Spleen (tissue), 11 donors: ENCODE results near the gene TDRD6. TPM values are rescaled to one million over a fixed set of nuclear protein-coding genes. Genes with fewer than 3 reads are reported as not detected.

Experiments used
- DNase-seq: peaks from one replicate; pipeline ENCODE4 v3.0.0-alpha.2; 2020
- H3K27ac ChIP-seq, 8 donors: fragments of 200-600 bp; sonication (generic) in 7 of 8; 1 replicate in 4 of 8; 2 replicates in 4 of 8; pipeline versions ENCODE4 v1.5.0 to v1.8.0; 2016 to 2021; ENCODE audit warnings: inconsistent platforms in 4 of 8, mild to moderate bottlenecking in 4 of 8, moderate library complexity in 1 of 8
- H3K27me3 ChIP-seq, 7 donors: fragments of 200-600 bp; sonication (generic) in 6 of 7; replicated peaks in 1 of 7; 1 replicate in 4 of 7; 2 replicates in 3 of 7; pipeline versions ENCODE4 v1.5.0 to v1.8.0; 2016 to 2021; ENCODE audit warnings: inconsistent platforms in 3 of 7, mild to moderate bottlenecking in 1 of 7
- H3K36me3 ChIP-seq, 6 donors: fragments of 200-600 bp; sonication (generic) in 5 of 6; 1 replicate in 4 of 6; 2 replicates in 2 of 6; pipeline versions ENCODE4 v1.5.0 to v1.8.0; 2016 to 2021; ENCODE audit warnings: inconsistent platforms in 2 of 6
- H3K4me1 ChIP-seq, 6 donors: fragments of 200-600 bp; sonication (generic) in 5 of 6; 1 replicate in 3 of 6; 2 replicates in 3 of 6; pipeline versions ENCODE4 v1.5.0 to v1.8.0; 2016 to 2021; ENCODE audit warnings: inconsistent platforms in 3 of 6
- H3K4me3 ChIP-seq, 8 donors: fragments of 200-600 bp; sonication (generic) in 7 of 8; 1 replicate in 4 of 8; 2 replicates in 4 of 8; pipeline versions ENCODE4 v1.5.0 to v1.8.0; 2016 to 2021; ENCODE audit warnings: inconsistent platforms in 4 of 8, mild to moderate bottlenecking in 4 of 8, moderate library complexity in 2 of 8
- H3K9me3 ChIP-seq, 8 donors: fragments of 200-600 bp; sonication (generic) in 7 of 8; 1 replicate in 4 of 8; 2 replicates in 4 of 8; pipeline versions ENCODE4 v1.5.0 to v1.8.0; 2016 to 2021; ENCODE audit warnings: inconsistent platforms in 4 of 8
- POLR2A ChIP-seq, 3 donors: fragments of 450-650 bp; IDR thresholded peaks; one replicate each; pipeline ENCODE4 v1.5.1; 2017; ENCODE audit warnings: antibody characterized with exemption in 3 of 3, mild to moderate bottlenecking in 1 of 3
- POLR2AphosphoS5 ChIP-seq, 3 donors: sonication (generic); formaldehyde crosslinking; IDR thresholded peaks; one replicate each; pipeline ENCODE4 v1.5.1; 2017; ENCODE audit warnings: antibody characterized with exemption in 3 of 3
- WGBS, 5 donors: extraction: QIAGEN DNeasy Blood & Tissue Kit in 3 of 5; methylation state at CpG; one replicate each; pipeline versions ENCODE4 v1.1.5 to v1.1.7; 2013 to 2018; 5-methylcytosine and 5-hydroxymethylcytosine counted together
- intact Hi-C: fragments of 100-400 bp; cut with DNase I; formaldehyde crosslinking; loops from one replicate; pipeline ENCODE4 v1.15.0; 2023; ENCODE audit warnings: low total_unique reads
- polyA plus RNA-seq, 3 donors: library from polyadenylated mRNA; stranded (reverse); fragments of 200-250 nt; gene quantifications; one replicate each; pipeline ENCODE4 v1.2.1, GENCODE V29; 2013
- total RNA-seq, 7 donors: library from RNA; depleted of rRNA in 3 of 7; stranded (reverse); fragments of >200 nt in 3 of 7; fragmentation: NEBNext Ultra II Directional in 4 of 7; extraction: Animal tissue kit (Norgen Biotek cat#: 25700) in 4 of 7; gene quantifications; one replicate each; pipeline versions ENCODE4 v1.1.0 to v1.2.1, GENCODE V29; 2016 to 2021
- TF ChIP-seq, protein P1 (sequence below), 11 experiments: fragments of 200-600 bp in 7 of 11; fragments of 450-650 bp in 4 of 11; sonication (generic) in 4 of 11; IDR thresholded peaks in 8 of 11; conservative IDR thresholded peaks in 3 of 11; 1 replicate in 7 of 11; 2 replicates in 4 of 11; pipeline versions ENCODE4 v1.4.0 to v1.8.0; 2016 to 2021; ENCODE audit warnings: antibody characterized with exemption in 11 of 11, inconsistent platforms in 4 of 11, mild to moderate bottlenecking in 1 of 11
- donor health status: healthy with polysubstance abuse.
- donor health status: DM: no; HTN: no; CAD: no; lungs with moderate emphysema.
- donor health status: DM: no; HTN: no; CAD: no.
- donor health status: Bipolar disorder and iron deficiency.
- donor health status: healthy.
- donor health status: DM: no; HTN: no; CAD: no.
- donor health status: DM: yes; HTN: yes; CAD: no.

Gene TDRD6
- total and polyA plus RNA-seq, 10 donors = 0.09 to 0.98 (median 0.26) TPM

DNA sequence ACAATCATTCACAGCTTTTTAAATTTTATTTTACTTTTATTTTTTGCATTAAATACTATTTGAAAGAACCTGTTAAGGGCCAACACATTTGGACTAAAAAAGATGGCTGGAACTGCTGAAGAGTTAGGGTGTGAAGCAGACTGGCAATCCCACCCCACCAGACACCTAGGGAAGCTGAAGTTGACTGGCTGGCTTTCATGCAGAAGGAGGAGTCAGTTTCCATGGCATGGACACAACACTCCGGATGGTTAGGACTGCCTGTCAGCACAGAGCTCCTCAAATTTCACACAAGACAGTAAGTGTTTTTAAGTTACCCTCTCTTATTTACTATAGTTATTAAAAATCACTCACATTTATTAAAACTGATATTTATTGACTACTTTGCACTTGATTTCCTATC, 59.0 kb downstream of the TDRD6 start, which contains the start of gene ANKRD66:
TSS of gene ANKRD66 (plus strand) at position 238 of the 400 bp plus-strand sequence. CDS start 5,016 bp downstream, outside the sequence.
- H3K27ac ChIP-seq = no peak within 1 kb of the TSS
- peaks cover 0 to under 1% (median 0%) of the 10 kb centered on the region in 7 donors for H3K27me3 ChIP-seq
- WGBS, 5 donors = 72 to 85% (median 79%) methylated on average over 1 of the region's 1 CpG
- H3K4me3 ChIP-seq = no peak within 1 kb of the TSS
- intact Hi-C loops = no loop called here
- TF ChIP-seq, protein P1, sequence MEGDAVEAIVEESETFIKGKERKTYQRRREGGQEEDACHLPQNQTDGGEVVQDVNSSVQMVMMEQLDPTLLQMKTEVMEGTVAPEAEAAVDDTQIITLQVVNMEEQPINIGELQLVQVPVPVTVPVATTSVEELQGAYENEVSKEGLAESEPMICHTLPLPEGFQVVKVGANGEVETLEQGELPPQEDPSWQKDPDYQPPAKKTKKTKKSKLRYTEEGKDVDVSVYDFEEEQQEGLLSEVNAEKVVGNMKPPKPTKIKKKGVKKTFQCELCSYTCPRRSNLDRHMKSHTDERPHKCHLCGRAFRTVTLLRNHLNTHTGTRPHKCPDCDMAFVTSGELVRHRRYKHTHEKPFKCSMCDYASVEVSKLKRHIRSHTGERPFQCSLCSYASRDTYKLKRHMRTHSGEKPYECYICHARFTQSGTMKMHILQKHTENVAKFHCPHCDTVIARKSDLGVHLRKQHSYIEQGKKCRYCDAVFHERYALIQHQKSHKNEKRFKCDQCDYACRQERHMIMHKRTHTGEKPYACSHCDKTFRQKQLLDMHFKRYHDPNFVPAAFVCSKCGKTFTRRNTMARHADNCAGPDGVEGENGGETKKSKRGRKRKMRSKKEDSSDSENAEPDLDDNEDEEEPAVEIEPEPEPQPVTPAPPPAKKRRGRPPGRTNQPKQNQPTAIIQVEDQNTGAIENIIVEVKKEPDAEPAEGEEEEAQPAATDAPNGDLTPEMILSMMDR (IDR thresholded peaks at IDR 0.05 in 8 of 11, conservative IDR thresholded peaks at IDR 0.05 in 3 of 11) = no peak
- TF ChIP-seq POLR2A (IDR thresholded peaks at IDR 0.05) (no peak), POLR2AphosphoS5 (IDR thresholded peaks at IDR 0.05) (no peak)
- no peaks in the 10 kb centered on the region for H3K36me3 ChIP-seq
- no peak for DNase-seq
- H3K4me1 ChIP-seq = no peaks in the 10 kb centered on the region
- no peaks in the 10 kb centered on the region for H3K9me3 ChIP-seq

DNA sequence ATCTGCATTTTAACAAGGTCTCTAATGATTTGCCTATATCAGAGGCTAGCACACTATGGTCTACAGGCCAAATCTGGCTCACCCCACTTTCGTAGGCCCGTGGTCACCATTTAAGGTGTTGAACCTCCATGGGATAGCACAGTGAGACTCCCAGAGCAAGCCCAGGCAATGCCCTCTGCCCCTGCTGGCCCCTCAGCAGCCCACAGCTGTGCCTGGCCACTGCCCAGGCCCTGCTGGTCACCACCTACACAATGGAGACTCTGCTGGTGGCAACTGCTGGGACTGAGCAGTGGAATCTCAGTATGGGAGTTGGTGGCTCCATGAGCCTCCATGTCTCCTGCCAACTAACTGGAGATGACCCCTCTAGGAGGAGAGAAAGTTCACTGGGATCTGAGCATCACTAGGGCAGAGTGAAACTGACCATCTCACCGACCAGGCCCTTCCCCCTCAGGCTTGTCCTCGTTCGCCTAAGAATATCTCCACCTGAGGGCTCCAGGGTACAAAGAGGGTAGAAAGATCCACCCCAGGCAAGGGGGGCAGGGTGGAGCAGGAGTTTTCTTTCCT, 61.3 kb downstream of the TDRD6 start:
- Histone ChIP-seq H3K4me1 (no peaks in the 10 kb centered on the region), H3K4me3 (no peak overlapping the region), H3K27ac (no peak overlapping the region), H3K27me3 (peaks cover 0 to 13% (median 0%) of the 10 kb centered on the region in 7 donors), H3K9me3 (no peaks in the 10 kb centered on the region), H3K36me3 (no peaks in the 10 kb centered on the region)
- DNase-seq = no peak
- intact Hi-C loops = no loop called here
- 90 to 100% (median 93%) methylated on average over 5 of the region's 5 CpGs for WGBS, 5 donors
- TF ChIP-seq POLR2A (IDR thresholded peaks at IDR 0.05) = no peak
- no peak for TF ChIP-seq POLR2AphosphoS5 (IDR thresholded peaks at IDR 0.05)
- TF ChIP-seq, protein P1 (IDR thresholded peaks at IDR 0.05 in 8 of 11, conservative IDR thresholded peaks at IDR 0.05 in 3 of 11) = no peak

GRCh38 chr6:46749731-46750130, 62.0 kb downstream of the TDRD6 start:
- WGBS, 5 donors = 80 to 93% (median 88%) methylated on average over 5 of the region's 5 CpGs
- TF ChIP-seq, protein P1 (IDR thresholded peaks at IDR 0.05 in 8 of 11, conservative IDR thresholded peaks at IDR 0.05 in 3 of 11) = no peak
- no peak for TF ChIP-seq POLR2AphosphoS5 (IDR thresholded peaks at IDR 0.05)
- TF ChIP-seq POLR2A (IDR thresholded peaks at IDR 0.05) = no peak
- no peak for DNase-seq
- intact Hi-C loops = no loop called here
- Histone ChIP-seq H3K36me3 (no peaks in the 10 kb centered on the region), H3K27ac (no peak overlapping the region), H3K9me3 (no peaks in the 10 kb centered on the region), H3K27me3 (peaks cover 0 to 13% (median 0%) of the 10 kb centered on the region in 7 donors), H3K4me3 (no peak overlapping the region), H3K4me1 (no peaks in the 10 kb centered on the region)

- no peaks in the 10 kb centered on the region for H3K9me3 ChIP-seq
- H3K27me3 ChIP-seq = peaks cover 0 to 13% (median 0%) of the 10 kb centered on the region in 7 donors
- no peak overlapping the region for H3K4me3 ChIP-seq
- H3K4me1 ChIP-seq = peaks cover 0 to 3% (median 0%) of the 10 kb centered on the region in 6 donors
- H3K27ac ChIP-seq = no peak overlapping the region
- no peak for DNase-seq
- H3K36me3 ChIP-seq = no peaks in the 10 kb centered on the region
- WGBS, 5 donors = 55 to 88% (median 84%) methylated on average over 3 of the region's 3 CpGs
- TF ChIP-seq POLR2A (IDR thresholded peaks at IDR 0.05) (no peak), POLR2AphosphoS5 (IDR thresholded peaks at IDR 0.05) (no peak)
- TF ChIP-seq, protein P1 (IDR thresholded peaks at IDR 0.05 in 8 of 11, conservative IDR thresholded peaks at IDR 0.05 in 3 of 11) = no peak
- intact Hi-C loops = no loop called here
These were observed 64.0 kb downstream of the TDRD6 start for GRCh38 chr6:46751658-46752057.

Other genes starting within 250 kb of the TDRD6 start
- gene RCAN2, start 196.4 kb upstream of the TDRD6 start, total RNA-seq = 10 to 100 TPM in 3 of 7 donors, 1 to 10 TPM in 4; 5.2 to 15.7 (median 8.5) TPM
- gene RCAN2, start 196.4 kb upstream of the TDRD6 start, polyA plus RNA-seq = 1 to 10 TPM; 2.4 to 4.4 (median 2.9) TPM
- 1 to 10 TPM in 3 of 7 donors, under 1 TPM in 4; 0.77 to 2.8 (median 0.97) TPM for gene CYP39A1, start 35.1 kb upstream of the TDRD6 start, total RNA-seq
- gene CYP39A1, start 35.1 kb upstream of the TDRD6 start, polyA plus RNA-seq = 1 to 10 TPM in 1 of 3 donors, under 1 TPM in 2; 0.39 to 1.2 (median 0.77) TPM
- 10 to 100 TPM in 5 of 7 donors, 1 to 10 TPM in 2; 9.2 to 17.8 (median 11.3) TPM for gene SLC25A27, start 34.9 kb upstream of the TDRD6 start, total RNA-seq
- 10 to 100 TPM in 1 of 3 donors, 1 to 10 TPM in 2; 4.3 to 10.3 (median 7.9) TPM for gene SLC25A27, start 34.9 kb upstream of the TDRD6 start, polyA plus RNA-seq
- gene PLA2G7, start 47.5 kb downstream of the TDRD6 start, total RNA-seq = 10 to 100 TPM; 19.1 to 47.9 (median 30.1) TPM
- 10 to 100 TPM in 2 of 3 donors, 1 to 10 TPM in 1; 8.9 to 17.6 (median 15.7) TPM for gene PLA2G7, start 47.5 kb downstream of the TDRD6 start, polyA plus RNA-seq
- gene ANKRD66, start 59.0 kb downstream of the TDRD6 start, total RNA-seq = not detected
- not detected for gene ANKRD66, start 59.0 kb downstream of the TDRD6 start, polyA plus RNA-seq
- gene MEP1A, start 105.5 kb downstream of the TDRD6 start, total RNA-seq = under 1 TPM in 4 of 7 donors, not detected in 3; 0.19 to 0.94 (median 0.41) TPM
- under 1 TPM; 0.09 to 0.22 (median 0.09) TPM for gene MEP1A, start 105.5 kb downstream of the TDRD6 start, polyA plus RNA-seq
- gene ADGRF5, start 234.1 kb downstream of the TDRD6 start, total RNA-seq = 100 to 1,000 TPM in 5 of 7 donors, 10 to 100 TPM in 2; 40.6 to 129 (median 103) TPM
- gene ADGRF5, start 234.1 kb downstream of the TDRD6 start, polyA plus RNA-seq = 10 to 100 TPM in 2 of 3 donors, 1 to 10 TPM in 1; 5.2 to 15.8 (median 10.5) TPM